ENCODE results near the gene PTPN13.

- TF ChIP-seq GATA2 (IDR thresholded peaks at IDR 0.05; ENCODE audit: low read depth, low read length) (no peak), GATA3 (IDR thresholded peaks at IDR 0.05; ENCODE audit: low read depth, low read length) (no peak)
Measured at GRCh38 chr4:86855572-86855971, 261.5 kb downstream of the PTPN13 start.

Measured in SH-SY5Y (cell line).